Measurements from ENCODE around the gene PEX10. TPM values are rescaled to one million over a fixed set of nuclear protein-coding genes. Genes with fewer than 3 reads are reported as not detected.

Gene PEX10
- total RNA-seq, 6 experiments from 2014 or later, result 7.4 to 24.3 (median 10.5) TPM

GRCh38 chr1:2379733-2380404 is 32.5 kb downstream of the PEX10 start:
- ATAC-seq (no peak), DNase-seq (peak in 2 of 3 donors; percentile 21 to 52)
- Histone ChIP-seq H3K36me3 (no peaks in the 10 kb centered on the region), H3K27ac (no peak overlapping the region), H3K9me3 (no peaks in the 10 kb centered on the region), H3K4me3 (no peak overlapping the region), H3K27me3 (no peaks in the 10 kb centered on the region), H3K4me1 (no peaks in the 10 kb centered on the region)
- WGBS (ENCODE audit: insufficient coverage, low coverage, low lambda C conversion rate, missing lambda C conversion rate), result 86% methylated on average over 21 of the region's 23 CpGs
- no peak for TF ChIP-seq CTCF (IDR thresholded peaks at IDR 0.05)
- intact Hi-C loops (cut with DNase I), result loop anchor here (2.0 to 5.0 kb wide), 2 partner anchors 183 to 185 kb away; partner anchors contain the start of gene FAAP20 (in 1 of the 2)

GRCh38 chr1:2378956-2379732 is 33.2 kb downstream of the PEX10 start:
- H3K9me3 ChIP-seq, result no peaks in the 10 kb centered on the region
- H3K27me3 ChIP-seq, result no peaks in the 10 kb centered on the region
- ATAC-seq (no peak), DNase-seq (peak in 1 of 3 donors; percentile 30)
- H3K4me1 ChIP-seq, result no peaks in the 10 kb centered on the region
- no peak overlapping the region for H3K27ac ChIP-seq
- TF ChIP-seq POLR2A (IDR thresholded peaks at IDR 0.05) (no peak), CTCF (IDR thresholded peaks at IDR 0.05) (no peak)
- no peaks in the 10 kb centered on the region for H3K36me3 ChIP-seq
- intact Hi-C loops (cut with DNase I), result no loop called here
- no peak overlapping the region for H3K4me3 ChIP-seq
- WGBS (ENCODE audit: insufficient coverage, low coverage, low lambda C conversion rate, missing lambda C conversion rate), result 78% methylated on average over 14 of the region's 18 CpGs

- TF ChIP-seq CTCF (IDR thresholded peaks at IDR 0.05) (no peak), POLR2A (IDR thresholded peaks at IDR 0.05) (no peak)
Observed at GRCh38 chr1:2378441-2378851, 33.9 kb downstream of the PEX10 start.

GRCh38 chr1:2377751-2378440 is 34.5 kb downstream of the PEX10 start:
- no peaks in the 10 kb centered on the region for H3K27me3 ChIP-seq
- ATAC-seq (no peak), DNase-seq (peak in 1 of 3 donors; percentile 35)
- no peaks in the 10 kb centered on the region for H3K9me3 ChIP-seq
- H3K4me3 ChIP-seq, result no peak overlapping the region
- 73% methylated on average over 3 of the region's 16 CpGs for WGBS (ENCODE audit: insufficient coverage, low coverage, low lambda C conversion rate, missing lambda C conversion rate)
- H3K27ac ChIP-seq, result no peak overlapping the region
- TF ChIP-seq CTCF (IDR thresholded peaks at IDR 0.05), result no peak
- no peak for TF ChIP-seq POLR2A (IDR thresholded peaks at IDR 0.05)
- intact Hi-C loops (cut with DNase I), result no loop called here
- no peaks in the 10 kb centered on the region for H3K36me3 ChIP-seq
- no peaks in the 10 kb centered on the region for H3K4me1 ChIP-seq

More at GRCh38 chr1:2378441-2378851, 33.9 kb downstream of the PEX10 start:
- Histone ChIP-seq H3K27ac (no peak overlapping the region), H3K9me3 (no peaks in the 10 kb centered on the region), H3K4me1 (no peaks in the 10 kb centered on the region), H3K36me3 (no peaks in the 10 kb centered on the region), H3K27me3 (no peaks in the 10 kb centered on the region), H3K4me3 (no peak overlapping the region)
- ATAC-seq (no peak), DNase-seq (peak in 1 of 3 donors; percentile 35)
- WGBS (ENCODE audit: insufficient coverage, low coverage, low lambda C conversion rate, missing lambda C conversion rate), result 94% methylated on average over 3 of the region's 24 CpGs
- intact Hi-C loops (cut with DNase I), result no loop called here
